IPS-18c (cell line): ENCODE results near the gene CCDC78.

Source experiments
- H3K4me3 ChIP-seq: 2 replicates; pipeline ENCODE4 v1.7.0; 2013; ENCODE audit warnings: low read depth, mild to moderate bottlenecking, low read length, moderate library complexity; ENCODE audit not compliant: insufficient read depth
- H3K9me3 ChIP-seq: one replicate; pipeline ENCODE4 v1.6.1; 2013; ENCODE audit warnings: mild to moderate bottlenecking, low read length, moderate library complexity; ENCODE audit not compliant: control insufficient read depth, insufficient read depth

CCDC78 gene

GRCh38 chr16:726438-727290 is at the start of gene CCDC78, which contains the start of gene HAGHL:
TSS of gene CCDC78 (minus strand) at chr16:726443. CDS start at chr16:726367, 76 bp downstream.
TSS of gene HAGHL (plus strand) at chr16:727106. CDS start at chr16:727510, 404 bp downstream.
- Histone ChIP-seq H3K9me3 (peaks cover 3% of the 10 kb centered on the region), H3K4me3 (peak within 1 kb of the TSS; percentile 65)

DNA sequence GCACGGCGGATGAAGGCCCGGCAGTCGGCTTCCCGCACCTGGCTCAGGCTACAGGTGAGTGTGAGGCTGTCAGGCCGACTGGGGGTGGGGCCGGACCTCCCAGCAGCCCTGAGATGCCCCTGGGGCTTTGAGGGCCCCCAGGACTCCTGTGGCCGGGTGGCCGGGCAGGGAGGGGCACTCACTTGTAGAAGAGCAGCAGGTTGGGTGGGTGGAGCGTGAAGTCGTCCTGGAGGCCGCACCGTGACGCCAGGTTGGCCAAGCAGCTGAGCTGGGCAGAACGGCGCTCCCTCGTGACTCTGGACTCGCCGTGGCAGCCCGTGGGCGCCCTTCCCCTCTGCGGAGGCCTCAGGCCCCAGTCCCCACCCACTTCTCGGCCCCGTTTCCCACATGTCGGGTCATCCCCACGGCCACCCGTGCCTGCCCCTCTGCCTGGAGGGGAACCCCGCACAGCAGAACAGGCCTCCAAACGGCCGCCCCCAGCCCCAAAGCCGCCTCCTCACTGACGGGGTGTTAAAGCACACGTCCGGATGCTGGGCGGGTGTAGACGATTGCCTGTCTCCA is 49.1 kb upstream of the CCDC78 start:
- Histone ChIP-seq H3K4me3 (no peak overlapping the region), H3K9me3 (no peaks in the 10 kb centered on the region)

- no peak overlapping the region for H3K4me3 ChIP-seq
- H3K9me3 ChIP-seq = no peaks in the 10 kb centered on the region
Observed at GRCh38 chr16:774086-775001, 48.1 kb upstream of the CCDC78 start.

GRCh38 chr16:772959-773358 is 46.7 kb upstream of the CCDC78 start:
- Histone ChIP-seq H3K9me3 (no peaks in the 10 kb centered on the region), H3K4me3 (no peak overlapping the region)

GRCh38 chr16:770411-770810 is 44.2 kb upstream of the CCDC78 start:
- Histone ChIP-seq H3K4me3 (no peak overlapping the region), H3K9me3 (no peaks in the 10 kb centered on the region)

- Histone ChIP-seq H3K9me3 (no peaks in the 10 kb centered on the region), H3K4me3 (no peak overlapping the region)
Observed at GRCh38 chr16:769934-770333, 43.7 kb upstream of the CCDC78 start.

GRCh38 chr16:769184-769784 is 43.0 kb upstream of the CCDC78 start:
- Histone ChIP-seq H3K4me3 (no peak overlapping the region), H3K9me3 (no peaks in the 10 kb centered on the region)

DNA sequence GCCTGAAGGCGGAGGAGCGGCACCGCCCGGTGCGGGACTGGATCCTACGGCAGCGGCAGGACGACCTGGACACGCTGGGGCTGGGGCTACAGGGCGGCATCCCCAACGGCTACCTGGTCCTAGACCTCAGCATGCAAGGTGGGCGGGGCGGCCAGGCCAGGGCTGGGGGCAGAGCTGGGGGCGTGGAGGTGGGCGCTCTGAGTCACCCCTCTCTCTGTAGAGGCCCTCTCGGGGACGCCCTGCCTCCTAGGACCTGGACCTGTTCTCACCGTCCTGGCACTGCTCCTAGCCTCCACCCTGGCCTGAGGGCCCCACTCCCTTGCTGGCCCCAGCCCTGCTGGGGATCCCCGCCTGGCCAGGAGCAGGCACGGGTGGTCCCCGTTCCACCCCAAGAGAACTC is 42.2 kb upstream of the CCDC78 start:
- Histone ChIP-seq H3K4me3 (no peak overlapping the region), H3K9me3 (no peaks in the 10 kb centered on the region)

DNA sequence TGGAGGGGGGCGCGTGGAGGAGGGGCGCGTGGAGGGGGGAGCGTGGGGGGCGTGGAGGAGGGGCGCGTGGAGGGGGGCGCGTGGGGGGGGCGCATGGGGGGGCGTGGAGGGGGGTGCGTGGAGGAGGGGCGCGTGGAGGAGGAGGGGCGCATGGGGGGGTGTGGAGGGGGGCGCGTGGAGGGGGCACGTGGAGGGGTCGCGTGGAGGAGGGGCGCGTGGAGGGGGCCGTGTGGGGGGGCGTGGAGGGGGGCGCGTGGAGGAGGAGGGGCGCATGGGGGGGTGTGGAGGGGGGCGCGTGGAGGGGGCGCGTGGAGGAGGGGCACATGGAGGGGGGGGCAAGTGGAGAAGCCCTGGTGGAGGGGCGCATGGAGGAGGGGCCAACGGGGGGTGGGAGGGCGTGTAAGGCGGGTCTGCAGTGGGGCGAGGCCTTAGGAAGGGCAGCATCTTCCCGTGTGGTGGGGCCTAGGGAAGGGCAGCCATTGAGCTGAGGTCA is 41.5 kb upstream of the CCDC78 start:
- Histone ChIP-seq H3K4me3 (no peak overlapping the region), H3K9me3 (no peaks in the 10 kb centered on the region)

DNA sequence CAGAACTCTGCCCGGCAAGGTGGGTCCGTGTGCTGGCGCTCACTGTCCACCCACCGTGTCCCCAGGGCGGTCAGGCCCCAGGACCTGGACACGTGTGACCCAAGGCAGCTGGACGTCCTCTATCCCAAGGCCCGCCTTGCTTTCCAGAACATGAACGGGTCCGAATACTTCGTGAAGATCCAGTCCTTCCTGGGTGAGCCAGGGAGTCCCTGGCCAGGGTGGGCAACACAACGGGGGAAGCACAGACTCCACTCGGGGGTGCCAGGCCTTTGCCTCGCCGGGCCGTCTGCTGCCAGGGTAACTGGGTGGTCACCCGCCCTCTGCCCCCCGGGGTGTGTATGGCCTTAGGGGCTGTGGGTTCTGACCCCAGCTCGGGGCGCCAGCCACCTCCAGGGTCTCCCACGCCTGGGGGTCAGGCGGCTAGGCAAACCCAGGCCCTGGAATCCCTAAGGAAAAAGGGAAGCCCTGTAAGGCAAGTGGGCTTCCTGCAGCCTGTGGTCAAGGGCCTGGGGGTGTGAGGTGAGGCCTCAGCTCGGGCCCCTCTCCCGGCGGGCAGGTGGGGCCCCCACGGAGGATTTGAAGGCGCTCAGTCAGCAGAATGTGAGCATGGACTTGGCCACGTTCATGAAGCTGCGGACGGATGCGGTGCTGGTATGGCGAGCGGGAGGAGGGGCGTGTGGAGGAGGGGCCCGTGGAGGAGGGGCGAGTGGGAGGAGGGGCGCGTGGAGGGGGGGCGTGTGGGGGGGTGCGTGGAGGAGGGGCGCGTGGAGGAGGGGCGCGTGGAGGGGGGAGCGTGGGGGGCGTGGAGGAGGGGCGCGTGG is 40.8 kb upstream of the CCDC78 start:
- H3K4me3 ChIP-seq = no peak overlapping the region

GRCh38 chr16:766008-766819 is 40.0 kb upstream of the CCDC78 start:
- Histone ChIP-seq H3K9me3 (no peaks in the 10 kb centered on the region), H3K4me3 (no peak overlapping the region)

More for the DNA sequence above, 40.8 kb upstream of the CCDC78 start:
- H3K9me3 ChIP-seq = no peaks in the 10 kb centered on the region

GRCh38 chr16:765488-765865 is 39.2 kb upstream of the CCDC78 start:
- no peak overlapping the region for H3K4me3 ChIP-seq
- no peaks in the 10 kb centered on the region for H3K9me3 ChIP-seq

DNA sequence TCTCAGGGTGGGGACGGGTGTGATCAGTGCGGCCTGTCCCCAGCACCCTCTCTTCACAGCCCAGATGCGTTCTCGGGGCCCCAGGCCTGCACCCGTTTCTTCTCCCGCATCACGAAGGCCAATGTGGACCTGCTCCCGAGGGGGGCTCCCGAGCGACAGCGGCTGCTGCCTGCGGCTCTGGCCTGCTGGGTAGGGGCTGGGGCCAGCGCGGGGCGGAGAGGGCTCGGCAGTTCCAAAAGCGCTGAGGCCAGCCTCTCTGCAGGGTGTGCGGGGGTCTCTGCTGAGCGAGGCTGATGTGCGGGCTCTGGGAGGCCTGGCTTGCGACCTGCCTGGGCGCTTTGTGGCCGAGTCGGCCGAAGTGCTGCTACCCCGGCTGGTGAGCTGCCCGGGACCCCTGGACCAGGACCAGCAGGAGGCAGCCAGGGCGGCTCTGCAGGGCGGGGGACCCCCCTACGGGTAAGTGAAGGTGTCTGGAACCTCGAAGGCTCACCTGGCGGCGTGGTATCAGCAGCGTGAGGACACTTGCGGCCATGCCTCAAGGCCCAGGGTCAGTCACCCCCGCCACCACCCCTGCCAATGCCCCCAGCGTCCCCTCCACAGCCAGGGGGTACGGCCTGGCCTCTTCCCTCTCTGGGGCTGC is 38.7 kb upstream of the CCDC78 start:
- H3K9me3 ChIP-seq = no peaks in the 10 kb centered on the region
- no peak overlapping the region for H3K4me3 ChIP-seq

- H3K4me3 ChIP-seq = no peak overlapping the region
- no peaks in the 10 kb centered on the region for H3K9me3 ChIP-seq
Observed at GRCh38 chr16:764184-764750, 38.0 kb upstream of the CCDC78 start.
